Right lobe of liver (tissue), 4 donors: ENCODE results near the gene NLRP1.

Experiments used
- CTCF ChIP-seq, 4 donors: fragments of 200-600 bp in 3 of 4; fragments of 450-650 bp in 1 of 4; IDR thresholded peaks; one replicate each; pipeline versions ENCODE4 v1.5.1 to v1.8.0; 2016 to 2022; ENCODE audit warnings: antibody characterized with exemption in 4 of 4, mild to moderate bottlenecking in 2 of 4
- POLR2A ChIP-seq: fragments of 450-650 bp; IDR thresholded peaks from one replicate; pipeline ENCODE4 v1.6.1; 2017; ENCODE audit warnings: antibody characterized with exemption, mild to moderate bottlenecking
- donor health status: DM: no; HTN: no; CAD: no.
- donor health status: DM: no; HTN: no; CAD: no.
- donor health status: DM: no; HTN: yes; CAD: no.

GRCh38 chr17:5610956-5611355 lies 26.6 kb upstream of the NLRP1 start:
- TF ChIP-seq POLR2A: no peak
- TF ChIP-seq CTCF (IDR thresholded peaks at IDR 0.05): no peak
